Activated T-cell treated with anti-CD3 and anti-CD28 coated beads for 4 hours (primary cell): ENCODE measurements around the gene PRKCH.

Experiments
- DNase-seq: peaks from one replicate; pipeline ENCODE4 v3.0.0-alpha.2; 2020

PRKCH gene

GRCh38 chr14:61573321-61573720 is 251.9 kb downstream of the PRKCH start:
- no peak for DNase-seq

- DNase-seq = no peak
Measured at GRCh38 chr14:61573748-61574513, 252.6 kb downstream of the PRKCH start.

- DNase-seq = no peak
Measured at GRCh38 chr14:61574514-61574807, 253.1 kb downstream of the PRKCH start.

- DNase-seq = no peak
Measured at GRCh38 chr14:61575126-61575525, 253.7 kb downstream of the PRKCH start.

- DNase-seq = no peak
Measured at GRCh38 chr14:61575551-61576150, 254.3 kb downstream of the PRKCH start.

- no peak for DNase-seq
Measured at GRCh38 chr14:61577506-61577931, 256.1 kb downstream of the PRKCH start.

- no peak for DNase-seq
Measured at GRCh38 chr14:61578745-61579144, 257.4 kb downstream of the PRKCH start.

GRCh38 chr14:61581340-61581739 is 260.0 kb downstream of the PRKCH start:
- DNase-seq = no peak

- DNase-seq = no peak
Measured at GRCh38 chr14:61581955-61582615, 260.7 kb downstream of the PRKCH start.

GRCh38 chr14:61582815-61583214 is 261.4 kb downstream of the PRKCH start:
- DNase-seq = no peak

GRCh38 chr14:61584331-61584741 is 263.0 kb downstream of the PRKCH start:
- DNase-seq = no peak

- no peak for DNase-seq
Measured at GRCh38 chr14:61585598-61586543, 264.5 kb downstream of the PRKCH start.

- no peak for DNase-seq
Measured at GRCh38 chr14:61586544-61587055, 265.2 kb downstream of the PRKCH start.

- no peak for DNase-seq
Measured at GRCh38 chr14:61587081-61587713, 265.8 kb downstream of the PRKCH start.

- no peak for DNase-seq
Measured at GRCh38 chr14:61588419-61588901, 267.1 kb downstream of the PRKCH start.

- no peak for DNase-seq
Measured at GRCh38 chr14:61589691-61590581, 268.6 kb downstream of the PRKCH start.

GRCh38 chr14:61591862-61592261 is 270.5 kb downstream of the PRKCH start:
- no peak for DNase-seq

- DNase-seq = no peak
Measured at GRCh38 chr14:61593330-61593729, 272.0 kb downstream of the PRKCH start.

- DNase-seq = no peak
Measured at GRCh38 chr14:61596990-61597389, 275.6 kb downstream of the PRKCH start.

GRCh38 chr14:61598980-61599379 is 277.6 kb downstream of the PRKCH start:
- no peak for DNase-seq

- no peak for DNase-seq
Measured at GRCh38 chr14:61599942-61600341, 278.6 kb downstream of the PRKCH start.
